Thyroid gland (tissue), 4 donors: ENCODE results near the gene CFAP46.

Source experiments
- POLR2A ChIP-seq, 2 donors: fragments of 450-650 bp; IDR thresholded peaks; one replicate each; pipeline ENCODE4 v1.6.1; 2017; ENCODE audit warnings: antibody characterized with exemption in 2 of 2, mild to moderate bottlenecking in 2 of 2, moderate library complexity in 1 of 2
- TF ChIP-seq, protein P1 (sequence below), 6 experiments: fragments of 200-600 bp in 3 of 6; fragments of 450-650 bp in 3 of 6; sonication (generic) in 3 of 6; IDR thresholded peaks; one replicate each; pipeline ENCODE4 v1.5.1; 2016 to 2019; ENCODE audit warnings: antibody characterized with exemption in 6 of 6, mild to moderate bottlenecking in 2 of 6, inconsistent platforms in 1 of 6, moderate library complexity in 1 of 6

GRCh38 chr10:132840698-132841614, 101.4 kb downstream of the CFAP46 start:
- TF ChIP-seq, protein P1, sequence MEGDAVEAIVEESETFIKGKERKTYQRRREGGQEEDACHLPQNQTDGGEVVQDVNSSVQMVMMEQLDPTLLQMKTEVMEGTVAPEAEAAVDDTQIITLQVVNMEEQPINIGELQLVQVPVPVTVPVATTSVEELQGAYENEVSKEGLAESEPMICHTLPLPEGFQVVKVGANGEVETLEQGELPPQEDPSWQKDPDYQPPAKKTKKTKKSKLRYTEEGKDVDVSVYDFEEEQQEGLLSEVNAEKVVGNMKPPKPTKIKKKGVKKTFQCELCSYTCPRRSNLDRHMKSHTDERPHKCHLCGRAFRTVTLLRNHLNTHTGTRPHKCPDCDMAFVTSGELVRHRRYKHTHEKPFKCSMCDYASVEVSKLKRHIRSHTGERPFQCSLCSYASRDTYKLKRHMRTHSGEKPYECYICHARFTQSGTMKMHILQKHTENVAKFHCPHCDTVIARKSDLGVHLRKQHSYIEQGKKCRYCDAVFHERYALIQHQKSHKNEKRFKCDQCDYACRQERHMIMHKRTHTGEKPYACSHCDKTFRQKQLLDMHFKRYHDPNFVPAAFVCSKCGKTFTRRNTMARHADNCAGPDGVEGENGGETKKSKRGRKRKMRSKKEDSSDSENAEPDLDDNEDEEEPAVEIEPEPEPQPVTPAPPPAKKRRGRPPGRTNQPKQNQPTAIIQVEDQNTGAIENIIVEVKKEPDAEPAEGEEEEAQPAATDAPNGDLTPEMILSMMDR (IDR thresholded peaks at IDR 0.05): no peak
- TF ChIP-seq POLR2A (IDR thresholded peaks at IDR 0.05): no peak
